ENCODE data around the gene ZNF180.
"Not testable (repeated sequence)": the region's sequence is repeated elsewhere in the genome, so short reads cannot be mapped to it uniquely, and the experiment has no call there.

The ZNF180 gene

GRCh38 chr19:44540736-44541135 is 40.4 kb upstream of the ZNF180 start:
- H3K4me1 ChIP-seq (ENCODE audit: control insufficient read depth, insufficient read depth, low read length): no peaks in the 10 kb centered on the region
- H3K9me3 ChIP-seq (ENCODE audit: control insufficient read depth, insufficient read depth, low read depth, low read length): no peaks in the 10 kb centered on the region
- H3K4me3 ChIP-seq (ENCODE audit: low read depth, low read length): no peak overlapping the region
- TF ChIP-seq ZBTB17 (tag by site-specific recombination; IDR thresholded peaks at IDR 0.05) (no peak), ZNF670 (tag by site-specific recombination; IDR thresholded peaks at IDR 0.05; ENCODE audit: low read depth) (no peak), ZFP3 (tag by site-specific recombination; IDR thresholded peaks at IDR 0.05; ENCODE audit: low read depth) (no peak)
- TF ChIP-seq, protein P1, sequence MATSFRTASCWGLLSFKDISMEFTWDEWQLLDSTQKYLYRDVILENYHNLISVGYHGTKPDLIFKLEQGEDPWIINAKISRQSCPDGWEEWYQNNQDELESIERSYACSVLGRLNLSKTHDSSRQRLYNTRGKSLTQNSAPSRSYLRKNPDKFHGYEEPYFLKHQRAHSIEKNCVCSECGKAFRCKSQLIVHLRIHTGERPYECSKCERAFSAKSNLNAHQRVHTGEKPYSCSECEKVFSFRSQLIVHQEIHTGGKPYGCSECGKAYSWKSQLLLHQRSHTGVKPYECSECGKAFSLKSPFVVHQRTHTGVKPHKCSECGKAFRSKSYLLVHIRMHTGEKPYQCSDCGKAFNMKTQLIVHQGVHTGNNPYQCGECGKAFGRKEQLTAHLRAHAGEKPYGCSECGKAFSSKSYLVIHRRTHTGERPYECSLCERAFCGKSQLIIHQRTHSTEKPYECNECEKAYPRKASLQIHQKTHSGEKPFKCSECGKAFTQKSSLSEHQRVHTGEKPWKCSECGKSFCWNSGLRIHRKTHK (tag by site-specific recombination; IDR thresholded peaks at IDR 0.05): no peak
- TF ChIP-seq, protein P2, sequence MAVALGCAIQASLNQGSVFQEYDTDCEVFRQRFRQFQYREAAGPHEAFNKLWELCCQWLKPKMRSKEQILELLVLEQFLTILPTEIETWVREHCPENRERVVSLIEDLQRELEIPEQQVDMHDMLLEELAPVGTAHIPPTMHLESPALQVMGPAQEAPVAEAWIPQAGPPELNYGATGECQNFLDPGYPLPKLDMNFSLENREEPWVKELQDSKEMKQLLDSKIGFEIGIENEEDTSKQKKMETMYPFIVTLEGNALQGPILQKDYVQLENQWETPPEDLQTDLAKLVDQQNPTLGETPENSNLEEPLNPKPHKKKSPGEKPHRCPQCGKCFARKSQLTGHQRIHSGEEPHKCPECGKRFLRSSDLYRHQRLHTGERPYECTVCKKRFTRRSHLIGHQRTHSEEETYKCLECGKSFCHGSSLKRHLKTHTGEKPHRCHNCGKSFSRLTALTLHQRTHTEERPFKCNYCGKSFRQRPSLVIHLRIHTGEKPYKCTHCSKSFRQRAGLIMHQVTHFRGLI (tag by site-specific recombination; IDR thresholded peaks at IDR 0.05): no peak
- no peak overlapping the region for H3K27ac ChIP-seq (ENCODE audit: extremely low read depth, low read depth, low read length)
- CTCF ChIA-PET: no interaction called here
- POLR2A ChIA-PET: no interaction called here
- H3K36me3 ChIP-seq (ENCODE audit: control insufficient read depth in 2 of 2, insufficient read depth in 1 of 2, low read length in 2 of 2): no peaks in the 10 kb centered on the region

GRCh38 chr19:44539991-44540390 is 39.7 kb upstream of the ZNF180 start:
- CTCF ChIA-PET: interaction anchor here (0.6 kb wide), 1 partner anchor 40 kb away, joined by 3 read pairs; the partner anchor contains the start of gene ZNF180
- Histone ChIP-seq H3K27ac (ENCODE audit: extremely low read depth, low read depth, low read length) (no peak overlapping the region), H3K4me3 (ENCODE audit: low read depth, low read length) (no peak overlapping the region), H3K4me1 (ENCODE audit: control insufficient read depth, insufficient read depth, low read length) (no peaks in the 10 kb centered on the region), H3K9me3 (ENCODE audit: control insufficient read depth, insufficient read depth, low read depth, low read length) (no peaks in the 10 kb centered on the region), H3K36me3 (ENCODE audit: control insufficient read depth in 2 of 2, insufficient read depth in 1 of 2, low read length in 2 of 2) (no peaks in the 10 kb centered on the region)
- POLR2A ChIA-PET: no interaction called here
- TF ChIP-seq ZNF114 (tag by site-specific recombination; IDR thresholded peaks at IDR 0.05): no peak
- no peak for TF ChIP-seq ZNF416 (tag by site-specific recombination; IDR thresholded peaks at IDR 0.05)
- TF ChIP-seq ZNF791 (tag by site-specific recombination; IDR thresholded peaks at IDR 0.05): no peak
- no peak for TF ChIP-seq ZNF747 (tag by site-specific recombination; IDR thresholded peaks at IDR 0.05)

DNA sequence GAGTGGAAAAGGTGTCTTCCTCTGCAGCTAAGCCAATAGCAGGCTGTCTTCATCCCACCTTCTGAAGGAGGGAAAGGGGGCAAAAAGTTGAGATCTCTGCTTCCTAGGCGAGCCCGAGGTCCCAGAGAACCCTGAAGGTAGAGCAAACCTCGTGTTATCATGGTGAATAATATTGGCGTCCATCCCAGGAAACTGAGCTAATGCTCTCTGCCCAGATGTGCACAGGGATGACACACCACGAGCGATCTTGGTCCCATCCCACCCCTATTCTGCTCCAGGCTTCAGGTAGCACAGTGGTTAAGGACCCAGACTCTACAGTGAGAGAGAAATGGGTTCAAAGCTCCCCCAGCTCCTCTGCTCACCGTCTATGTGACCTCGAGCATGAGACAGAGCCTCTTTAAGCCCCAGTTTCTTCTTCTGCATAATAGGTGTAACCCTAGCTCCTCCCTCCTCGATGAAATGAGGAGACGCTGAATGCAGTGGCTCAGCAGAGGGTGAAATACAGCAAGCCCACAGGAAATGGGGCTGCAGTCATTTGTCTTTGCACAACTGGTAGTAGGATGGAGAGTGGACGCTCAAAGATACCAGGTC is 39.0 kb upstream of the ZNF180 start:
- no peak overlapping the region for H3K27ac ChIP-seq (ENCODE audit: extremely low read depth, low read depth, low read length)
- H3K9me3 ChIP-seq (ENCODE audit: control insufficient read depth, insufficient read depth, low read depth, low read length): no peaks in the 10 kb centered on the region
- H3K4me3 ChIP-seq (ENCODE audit: low read depth, low read length): no peak overlapping the region
- CTCF ChIA-PET: interaction anchor here (0.6 to 1.0 kb wide), 4 partner anchors 32 to 263 kb away, joined by 3 to 4 read pairs (median 4); partner anchors contain the start of gene ZNF180
- H3K4me1 ChIP-seq (ENCODE audit: control insufficient read depth, insufficient read depth, low read length): no peaks in the 10 kb centered on the region
- H3K36me3 ChIP-seq (ENCODE audit: control insufficient read depth in 2 of 2, insufficient read depth in 1 of 2, low read length in 2 of 2): no peaks in the 10 kb centered on the region
- TF ChIP-seq ZNF202 (tag by site-specific recombination; IDR thresholded peaks at IDR 0.05; ENCODE audit: borderline replicate concordance): no peak
- no peak for TF ChIP-seq PATZ1 (tag by site-specific recombination; IDR thresholded peaks at IDR 0.05)
- no peak for TF ChIP-seq GLIS1 (tag by site-specific recombination; IDR thresholded peaks at IDR 0.05)
- no peak for TF ChIP-seq ZNF148 (tag by site-specific recombination; IDR thresholded peaks at IDR 0.05; ENCODE audit: borderline replicate concordance)
- POLR2A ChIA-PET: no interaction called here

- H3K9me3 ChIP-seq (ENCODE audit: control insufficient read depth, insufficient read depth, low read depth, low read length); H3K4me3 ChIP-seq (ENCODE audit: low read depth, low read length); H3K4me1 ChIP-seq (ENCODE audit: control insufficient read depth, insufficient read depth, low read length); H3K27ac ChIP-seq (ENCODE audit: extremely low read depth, low read depth, low read length); H3K36me3 ChIP-seq (ENCODE audit: control insufficient read depth in 2 of 2, insufficient read depth in 1 of 2, low read length in 2 of 2); CTCF ChIA-PET: not testable (repeated sequence)
- POLR2A ChIA-PET: interaction anchor here (0.9 kb wide), 1 partner anchor 13 kb away, joined by 3 read pairs; no protein-coding TSS in a partner anchor
These were observed 35.0 kb upstream of the ZNF180 start for GRCh38 chr19:44535361-44535760.
